Naive thymus-derived CD4-positive, alpha-beta T cell (primary cell): ENCODE data around the gene L3MBTL3. TPM values are rescaled to one million over a fixed set of nuclear protein-coding genes. Genes with fewer than 3 reads are reported as not detected.

Experiments used
- ATAC-seq: fragments of 150-1000 bp; cut with Tn5 transposase; 2 replicates; pipeline ENCODE4 v1.10.0; 2021; ENCODE audit warnings: mild to moderate bottlenecking, moderate library complexity
- CTCF ChIA-PET: fragments of 350-600 bp; sonication (Branson Sonifier 250); formaldehyde crosslinking; loops from one replicate; lab custom pipeline; 2021; ENCODE audit warnings: antibody characterized with exemption; lab: Charles Lee
- POLR2A ChIA-PET: fragments of 350-600 bp; sonication (Branson Sonifier 250); formaldehyde crosslinking; loops from one replicate; lab custom pipeline; 2021; ENCODE audit warnings: antibody characterized with exemption, inconsistent platforms; lab: Charles Lee
- DNase-seq, 9 donors: peaks; one replicate each; pipeline versions ENCODE4 v3.0.0 to v3.0.0-alpha.2; 2020 to 2022; ENCODE audit warnings: mixed read lengths in 1 of 9
- H3K27ac ChIP-seq: one replicate; pipeline ENCODE4 v1.7.0; 2013; ENCODE audit warnings: mild to moderate bottlenecking, low read depth, low read length, moderate library complexity
- H3K27me3 ChIP-seq, 2 donors: one replicate each; pipeline ENCODE4 v1.7.0; 2013; ENCODE audit warnings: low read length in 2 of 2, mild to moderate bottlenecking in 2 of 2, moderate library complexity in 2 of 2; ENCODE audit not compliant: control insufficient read depth in 2 of 2, insufficient read depth in 2 of 2
- H3K36me3 ChIP-seq, 3 experiments: 1 replicate in 2 of 3; 2 replicates in 1 of 3; pipeline ENCODE4 v1.7.0; 2013; ENCODE audit warnings: low read length in 3 of 3, mild to moderate bottlenecking in 3 of 3, moderate library complexity in 1 of 3; ENCODE audit not compliant: insufficient read depth in 3 of 3, control insufficient read depth in 2 of 3
- H3K4me1 ChIP-seq, 2 donors: one replicate each; pipeline ENCODE4 v1.7.0; 2013; ENCODE audit warnings: low read length in 2 of 2, mild to moderate bottlenecking in 2 of 2, moderate library complexity in 1 of 2; ENCODE audit not compliant: control insufficient read depth in 2 of 2, insufficient read depth in 2 of 2
- H3K4me3 ChIP-seq: 2 replicates; pipeline ENCODE4 v1.7.0; 2013; ENCODE audit warnings: mild to moderate bottlenecking, low read length
- H3K9me3 ChIP-seq, 3 experiments: 1 replicate in 2 of 3; 2 replicates in 1 of 3; pipeline ENCODE4 v1.7.0; 2013; ENCODE audit warnings: low read length in 3 of 3; ENCODE audit not compliant: control insufficient read depth in 2 of 3
- H3K27ac Mint-ChIP-seq, 9 donors: one replicate each; pipeline ENCODE4 v1.8.0; 2020 to 2022; ENCODE audit warnings: mixed read lengths in 9 of 9, mild to moderate bottlenecking in 8 of 9, moderate library complexity in 5 of 9, inconsistent platforms in 2 of 9
- H3K27me3 Mint-ChIP-seq, 5 donors: one replicate each; pipeline ENCODE4 v1.8.0; 2021 to 2022; ENCODE audit warnings: mixed read lengths in 5 of 5, mild to moderate bottlenecking in 1 of 5
- H3K36me3 Mint-ChIP-seq, 5 donors: one replicate each; pipeline ENCODE4 v1.8.0; 2020 to 2022; ENCODE audit warnings: mixed read lengths in 5 of 5, mild to moderate bottlenecking in 3 of 5, inconsistent platforms in 1 of 5
- H3K4me1 Mint-ChIP-seq, 7 donors: one replicate each; pipeline ENCODE4 v1.8.0; 2020 to 2022; ENCODE audit warnings: mixed read lengths in 7 of 7, mild to moderate bottlenecking in 3 of 7, inconsistent platforms in 1 of 7
- H3K4me3 Mint-ChIP-seq, 10 donors: one replicate each; pipeline ENCODE4 v1.8.0; 2020 to 2022; ENCODE audit warnings: mild to moderate bottlenecking in 10 of 10, mixed read lengths in 10 of 10, moderate library complexity in 6 of 10, inconsistent platforms in 2 of 10
- H3K9me3 Mint-ChIP-seq, 11 donors: one replicate each; pipeline ENCODE4 v1.8.0; 2020 to 2022; ENCODE audit warnings: mixed read lengths in 11 of 11, mild to moderate bottlenecking in 4 of 11, inconsistent platforms in 1 of 11, moderate library complexity in 1 of 11
- intact Hi-C, 2 donors: fragments of 100-400 bp; cut with micrococcal nuclease; formaldehyde crosslinking; loops; one replicate each; pipeline ENCODE4 v1.15.1; 2023
- polyA plus RNA-seq, 2 donors: library from polyadenylated mRNA; unstranded; fragments of 300-500 nt; fragmentation: Illumina TruSeq; gene quantifications; one replicate each; pipeline ENCODE4 v1.2.3, GENCODE V29; 2021
- total RNA-seq, 6 experiments: library from RNA in 5 of 6; stranded (reverse) in 5 of 6; gene quantifications; 1 replicate in 5 of 6; 2 replicates in 1 of 6; pipeline ENCODE4 v1.2.3 and lab custom pipeline; 2021 to 2026

Gene L3MBTL3
- total and polyA plus RNA-seq, 7 experiments from 2014 or later, result 4.8 to 47.5 (median 29.2) TPM

- peaks cover 4 to 33% (median 9%) of the 10 kb centered on the region in 5 donors for H3K36me3 Mint-ChIP-seq
- Histone ChIP-seq H3K27ac (no peak overlapping the region), H3K4me1 (peaks cover 12 to 26% of the 10 kb centered on the region in 2 donors), H3K27me3 (no peaks in the 10 kb centered on the region), H3K4me3 (no peak overlapping the region), H3K9me3 (no peaks in the 10 kb centered on the region), H3K36me3 (no peaks in the 10 kb centered on the region)
- no peak for DNase-seq
- H3K27me3 Mint-ChIP-seq, result no peaks in the 10 kb centered on the region
- H3K9me3 Mint-ChIP-seq, result peaks cover 0 to 10% (median 0%) of the 10 kb centered on the region in 11 donors
- H3K4me1 Mint-ChIP-seq, result peaks cover 34 to 91% (median 75%) of the 10 kb centered on the region in 7 donors
- no peak overlapping the region for H3K4me3 Mint-ChIP-seq
- intact Hi-C loops, result no loop called here
- no peak for ATAC-seq
- CTCF ChIA-PET, result interaction anchor here (0.6 kb wide), 1 partner anchor 229 kb away, joined by 3 read pairs; no protein-coding TSS in a partner anchor
- POLR2A ChIA-PET, result no interaction called here
- peak overlapping the region in 2 of 9 donors; percentile 2 to 62 for H3K27ac Mint-ChIP-seq
Measured at GRCh38 chr6:130032758-130033340, 14.5 kb downstream of the L3MBTL3 start.

- Histone ChIP-seq H3K4me3 (no peak overlapping the region), H3K27me3 (no peaks in the 10 kb centered on the region), H3K36me3 (no peaks in the 10 kb centered on the region), H3K27ac (no peak overlapping the region), H3K9me3 (no peaks in the 10 kb centered on the region), H3K4me1 (peaks cover 3 to 17% of the 10 kb centered on the region in 2 donors)
- H3K27ac Mint-ChIP-seq, result peak overlapping the region in 4 of 9 donors; percentile 24 to 62 (median 57)
- DNase-seq (no peak), ATAC-seq (no peak)
- H3K9me3 Mint-ChIP-seq, result peaks cover 0 to 10% (median 0%) of the 10 kb centered on the region in 11 donors
- peak overlapping the region in 4 of 10 donors; percentile 1 to 43 (median 26) for H3K4me3 Mint-ChIP-seq
- H3K27me3 Mint-ChIP-seq, result no peaks in the 10 kb centered on the region
- ChIA-PET CTCF (no interaction called here), POLR2A (interaction anchor here (0.7 kb wide), 1 partner anchor 339 kb away, joined by 3 read pairs; no protein-coding TSS in a partner anchor)
- H3K36me3 Mint-ChIP-seq, result peaks cover 4 to 35% (median 9%) of the 10 kb centered on the region in 5 donors
- intact Hi-C loops, result no loop called here
- peaks cover 32 to 88% (median 72%) of the 10 kb centered on the region in 7 donors for H3K4me1 Mint-ChIP-seq
Measured at GRCh38 chr6:130033949-130034348, 15.6 kb downstream of the L3MBTL3 start.

- peak; percentile 32 for ATAC-seq
- POLR2A ChIA-PET, result interaction anchor here (0.7 kb wide), 1 partner anchor 340 kb away, joined by 3 read pairs; no protein-coding TSS in a partner anchor
Measured at GRCh38 chr6:130034378-130035146, 16.2 kb downstream of the L3MBTL3 start.

GRCh38 chr6:130035211-130035610, 16.8 kb downstream of the L3MBTL3 start:
- Histone ChIP-seq H3K27ac (no peak overlapping the region), H3K27me3 (no peaks in the 10 kb centered on the region), H3K36me3 (no peaks in the 10 kb centered on the region), H3K4me1 (peaks cover 0 to 5% of the 10 kb centered on the region in 2 donors), H3K4me3 (no peak overlapping the region), H3K9me3 (no peaks in the 10 kb centered on the region)
- ATAC-seq (no peak), DNase-seq (no peak)
- intact Hi-C loops, result loop anchor here (5.0 kb wide), 2 partner anchors 187 to 807 kb away; partner anchors contain the start of gene SAMD3 (in 1 of the 2)
- H3K9me3 Mint-ChIP-seq, result peaks cover 0 to 10% (median 0%) of the 10 kb centered on the region in 11 donors
- CTCF ChIA-PET, result no interaction called here
- no peak overlapping the region for H3K4me3 Mint-ChIP-seq
- H3K27ac Mint-ChIP-seq, result peak overlapping the region in 2 of 9 donors; percentile 55 to 62
- peaks cover 31 to 86% (median 66%) of the 10 kb centered on the region in 7 donors for H3K4me1 Mint-ChIP-seq
- POLR2A ChIA-PET, result no interaction called here
- no peaks in the 10 kb centered on the region for H3K27me3 Mint-ChIP-seq
- peaks cover 4 to 35% (median 9%) of the 10 kb centered on the region in 5 donors for H3K36me3 Mint-ChIP-seq

More at GRCh38 chr6:130034378-130035146, 16.2 kb downstream of the L3MBTL3 start:
- Mint-ChIP-seq H3K4me1 (peaks cover 31 to 88% (median 71%) of the 10 kb centered on the region in 7 donors), H3K27me3 (no peaks in the 10 kb centered on the region), H3K27ac (peak overlapping the region in 5 of 9 donors; percentile 11 to 62 (median 43)), H3K36me3 (peaks cover 4 to 35% (median 9%) of the 10 kb centered on the region in 5 donors), H3K9me3 (peaks cover 0 to 10% (median 0%) of the 10 kb centered on the region in 11 donors), H3K4me3 (peak overlapping the region in 8 of 10 donors; percentile 1 to 48 (median 28))
- no peak overlapping the region for H3K4me3 ChIP-seq
- H3K27me3 ChIP-seq, result no peaks in the 10 kb centered on the region
- no peaks in the 10 kb centered on the region for H3K36me3 ChIP-seq
- DNase-seq, result no peak
- CTCF ChIA-PET, result no interaction called here
- intact Hi-C loops, result loop anchor here (5.0 kb wide), 2 partner anchors 188 to 808 kb away; partner anchors contain the start of gene SAMD3 (in 1 of the 2)
- H3K9me3 ChIP-seq, result no peaks in the 10 kb centered on the region
- H3K4me1 ChIP-seq, result peaks cover 0 to 11% of the 10 kb centered on the region in 2 donors
- H3K27ac ChIP-seq, result no peak overlapping the region

GRCh38 chr6:130037207-130037811, 18.9 kb downstream of the L3MBTL3 start:
- peaks cover 0 to 6% (median 0%) of the 10 kb centered on the region in 11 donors for H3K9me3 Mint-ChIP-seq
- ChIA-PET POLR2A (interaction anchor here (1.2 kb wide), 2 partner anchors 10 kb away, joined by 4 to 5 read pairs; no protein-coding TSS in a partner anchor), CTCF (interaction anchor here (0.6 to 1.6 kb wide), 5 partner anchors 75 to 805 kb away, joined by 3 to 5 read pairs (median 3); no protein-coding TSS in a partner anchor)
- Histone ChIP-seq H3K4me1 (peaks cover 0 to 5% of the 10 kb centered on the region in 2 donors), H3K36me3 (no peaks in the 10 kb centered on the region), H3K4me3 (no peak overlapping the region), H3K27me3 (no peaks in the 10 kb centered on the region), H3K9me3 (no peaks in the 10 kb centered on the region), H3K27ac (no peak overlapping the region)
- H3K27ac Mint-ChIP-seq, result peak overlapping the region in 1 of 9 donors; percentile 10
- DNase-seq (peak in 4 of 9 donors; percentile 18 to 41 (median 34)), ATAC-seq (peak; percentile 68)
- intact Hi-C loops, result loop anchor here (1.0 to 5.0 kb wide), 5 partner anchors 9 to 806 kb away; partner anchors contain the start of gene SAMD3 (in 1 of the 2)
- no peaks in the 10 kb centered on the region for H3K27me3 Mint-ChIP-seq
- H3K4me3 Mint-ChIP-seq, result no peak overlapping the region
- peaks cover 31 to 90% (median 74%) of the 10 kb centered on the region in 7 donors for H3K4me1 Mint-ChIP-seq
- H3K36me3 Mint-ChIP-seq, result peaks cover 4 to 37% (median 17%) of the 10 kb centered on the region in 5 donors

GRCh38 chr6:130041594-130041993, 23.2 kb downstream of the L3MBTL3 start:
- Mint-ChIP-seq H3K9me3 (no peaks in the 10 kb centered on the region), H3K27ac (peak overlapping the region in 1 of 9 donors; percentile 43), H3K4me3 (peak overlapping the region in 1 of 10 donors; percentile 2), H3K27me3 (no peaks in the 10 kb centered on the region), H3K36me3 (peaks cover 5 to 39% (median 24%) of the 10 kb centered on the region in 5 donors), H3K4me1 (peaks cover 9 to 60% (median 48%) of the 10 kb centered on the region in 7 donors)
- intact Hi-C loops, result loop anchor here in 1 of 2 donors (2.0 to 10.0 kb wide), 2 partner anchors 13 to 343 kb away; no protein-coding TSS in a partner anchor
- ChIA-PET CTCF (no interaction called here), POLR2A (no interaction called here)
- no peaks in the 10 kb centered on the region for H3K27me3 ChIP-seq
- H3K4me1 ChIP-seq, result peaks cover 0 to 5% of the 10 kb centered on the region in 2 donors
- no peak overlapping the region for H3K27ac ChIP-seq
- no peaks in the 10 kb centered on the region for H3K36me3 ChIP-seq
- no peak for DNase-seq
- H3K9me3 ChIP-seq, result no peaks in the 10 kb centered on the region
- no peak overlapping the region for H3K4me3 ChIP-seq
- no peak for ATAC-seq
